Spleen (tissue), 7 donors: ENCODE results near the gene TMEM129.

Experiments
- CTCF ChIP-seq, 11 experiments: fragments of 200-600 bp in 7 of 11; fragments of 450-650 bp in 4 of 11; sonication (generic) in 4 of 11; IDR thresholded peaks in 8 of 11; conservative IDR thresholded peaks in 3 of 11; 1 replicate in 7 of 11; 2 replicates in 4 of 11; pipeline versions ENCODE4 v1.4.0 to v1.8.0; 2016 to 2021; ENCODE audit warnings: antibody characterized with exemption in 11 of 11, inconsistent platforms in 4 of 11, mild to moderate bottlenecking in 1 of 11
- POLR2A ChIP-seq, 3 donors: fragments of 450-650 bp; IDR thresholded peaks; one replicate each; pipeline ENCODE4 v1.5.1; 2017; ENCODE audit warnings: antibody characterized with exemption in 3 of 3, mild to moderate bottlenecking in 1 of 3
- POLR2AphosphoS5 ChIP-seq, 3 donors: sonication (generic); formaldehyde crosslinking; IDR thresholded peaks; one replicate each; pipeline ENCODE4 v1.5.1; 2017; ENCODE audit warnings: antibody characterized with exemption in 3 of 3
- donor health status: DM: no; HTN: no; CAD: no; lungs with moderate emphysema.
- donor health status: DM: no; HTN: no; CAD: no.
- donor health status: DM: no; HTN: no; CAD: no.

- TF ChIP-seq CTCF (IDR thresholded peaks at IDR 0.05 in 8 of 11, conservative IDR thresholded peaks at IDR 0.05 in 3 of 11), result no peak
- TF ChIP-seq POLR2A (IDR thresholded peaks at IDR 0.05), result no peak
- no peak for TF ChIP-seq POLR2AphosphoS5 (IDR thresholded peaks at IDR 0.05)
These were observed 54.7 kb downstream of the TMEM129 start for GRCh38 chr4:1666391-1666790.
